Measurements from ENCODE around the gene EIF4E3.
A peak's percentile ranks its signal among the peaks of the same experiment; 100 is the strongest.

GRCh38 chr3:71681224-71681668, 44.0 kb downstream of the EIF4E3 start:
- peak; percentile 92 for TF ChIP-seq CTCF (IDR thresholded peaks at IDR 0.05)
- no peak for TF ChIP-seq EZH2phosphoT487 (IDR thresholded peaks at IDR 0.05)
